Measurements from ENCODE around the gene TMEM50A.
"Not testable (repeated sequence)": the region's sequence is repeated elsewhere in the genome, so short reads cannot be mapped to it uniquely, and the experiment has no call there.

The TMEM50A gene

DNA sequence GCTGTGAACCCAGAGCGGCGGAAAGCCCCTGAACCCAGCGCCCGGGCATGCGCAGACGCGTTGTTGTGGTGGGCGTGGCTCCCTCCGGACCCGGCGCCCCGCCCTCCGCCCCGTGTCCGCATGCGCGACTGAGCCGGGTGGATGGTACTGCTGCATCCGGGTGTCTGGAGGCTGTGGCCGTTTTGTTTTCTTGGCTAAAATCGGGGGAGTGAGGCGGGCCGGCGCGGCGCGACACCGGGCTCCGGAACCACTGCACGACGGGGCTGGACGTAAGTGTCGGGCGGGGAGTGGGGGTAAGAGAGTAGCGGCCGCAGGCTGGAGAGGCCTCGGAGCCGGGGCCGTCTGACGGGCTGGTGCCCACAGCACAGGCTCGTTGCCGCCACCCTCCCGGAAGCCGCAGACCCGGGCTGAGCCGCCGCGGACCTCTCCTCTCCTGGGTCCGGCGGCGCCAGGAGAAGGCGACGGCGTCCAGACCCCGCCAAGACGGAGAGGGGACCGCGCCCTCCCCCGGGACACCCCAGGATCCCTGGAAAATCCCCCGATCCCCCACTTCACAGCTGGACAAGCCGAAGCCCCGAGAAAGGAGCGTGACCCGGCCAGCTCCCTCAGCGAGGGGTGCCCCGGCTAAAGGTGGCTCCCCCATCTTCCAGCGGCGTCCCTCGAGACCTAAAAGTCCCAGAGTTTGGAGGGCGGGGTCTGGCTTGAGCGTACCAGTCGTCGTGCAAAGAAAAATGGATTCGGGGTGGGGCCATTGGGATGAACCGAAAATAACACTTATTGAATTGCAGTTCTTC, at the start of gene TMEM50A:
TSS of gene TMEM50A (plus strand) at position 147 of the 794 bp plus-strand sequence. CDS start 2,153 bp downstream, outside the sequence.
- DNase-seq, result peak; percentile 63 to 92

- not testable (repeated sequence) for DNase-seq
These were observed 49.5 kb upstream of the TMEM50A start for GRCh38 chr1:25288573-25289101.

GRCh38 chr1:25290043-25290442, 48.1 kb upstream of the TMEM50A start:
- not testable (repeated sequence) for DNase-seq

- not testable (repeated sequence) for DNase-seq
These were observed 44.7 kb upstream of the TMEM50A start for GRCh38 chr1:25293426-25293825.

GRCh38 chr1:25294889-25295826, 43.0 kb upstream of the TMEM50A start:
- not testable (repeated sequence) for DNase-seq

- not testable (repeated sequence) for DNase-seq
These were observed 41.6 kb upstream of the TMEM50A start for GRCh38 chr1:25296501-25296900.

GRCh38 chr1:25300729-25301128, 37.4 kb upstream of the TMEM50A start:
- not testable (repeated sequence) for DNase-seq

GRCh38 chr1:25302330-25302729, 35.8 kb upstream of the TMEM50A start:
- not testable (repeated sequence) for DNase-seq

GRCh38 chr1:25304936-25305335, 33.2 kb upstream of the TMEM50A start:
- DNase-seq, result not testable (repeated sequence)

GRCh38 chr1:25308168-25308567, 30.0 kb upstream of the TMEM50A start:
- DNase-seq, result not testable (repeated sequence)

DNA sequence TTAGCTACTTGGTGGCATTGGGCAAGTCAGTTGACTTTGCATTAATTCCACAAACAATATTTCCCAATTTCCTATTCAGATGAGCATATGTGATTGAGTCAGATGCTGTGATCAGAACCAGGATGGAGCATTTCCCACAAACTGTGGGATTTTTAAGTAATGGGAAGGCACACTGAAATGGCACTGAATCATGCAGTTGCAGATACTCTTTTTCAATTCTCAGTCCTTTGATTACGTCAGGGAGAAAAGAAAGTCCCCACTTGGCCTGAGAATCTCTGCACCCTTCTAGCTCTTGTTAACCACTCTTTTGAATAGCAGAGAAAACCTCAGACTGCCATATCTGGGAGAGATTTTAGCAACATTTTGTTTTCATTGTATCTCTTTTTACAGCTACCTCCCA, 29.0 kb upstream of the TMEM50A start:
- DNase-seq, result not testable (repeated sequence)

DNA sequence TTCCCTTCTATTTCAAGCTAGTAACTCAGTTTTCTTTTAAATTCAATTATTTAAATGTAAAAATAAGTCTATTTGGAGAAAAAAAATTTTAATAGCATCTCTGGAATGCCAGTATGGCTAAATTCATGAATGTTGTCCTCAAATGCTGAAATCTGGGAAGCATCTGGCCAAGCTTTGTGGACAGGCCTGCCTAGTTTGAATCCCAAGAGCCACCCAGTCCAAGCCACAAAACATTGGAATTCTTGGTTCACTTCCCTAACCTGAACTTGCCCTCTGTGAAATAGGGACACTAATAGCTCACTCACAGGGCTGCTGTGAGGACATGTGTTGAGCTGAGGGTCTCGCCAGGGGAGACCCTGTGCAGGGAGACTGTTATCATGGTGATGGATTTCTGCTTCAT, 28.6 kb upstream of the TMEM50A start:
- not testable (repeated sequence) for DNase-seq

- DNase-seq, result not testable (repeated sequence)
These were observed 25.2 kb upstream of the TMEM50A start for GRCh38 chr1:25312806-25313470.

DNA sequence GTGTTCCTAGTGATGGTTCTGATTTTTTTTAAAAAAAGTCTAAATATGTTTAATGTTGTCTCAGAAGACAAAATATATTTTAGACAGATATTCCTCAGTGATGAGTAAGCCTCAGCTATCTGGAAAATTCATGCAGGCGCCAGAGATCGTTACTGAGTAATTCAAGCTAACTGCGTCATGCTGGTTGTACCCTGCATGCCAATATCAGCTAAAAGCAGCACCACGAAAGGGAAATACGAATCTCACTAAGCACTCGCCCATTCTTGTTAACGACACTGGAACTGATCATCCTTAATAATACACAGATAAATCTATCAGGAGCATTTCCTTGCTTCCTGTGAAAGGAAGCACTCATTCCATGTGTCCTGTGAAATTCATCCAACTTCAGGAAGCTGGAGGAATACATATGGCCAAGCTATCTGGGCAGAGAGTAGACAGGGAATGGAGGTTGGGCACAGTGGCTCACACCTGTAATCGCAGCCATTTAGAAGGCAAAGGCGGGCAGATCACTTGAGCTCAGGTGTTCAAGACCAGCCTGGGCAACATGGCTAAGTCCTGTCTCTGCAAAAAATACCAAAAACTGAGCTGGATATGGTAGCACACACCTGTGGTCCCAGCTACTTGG, 17.7 kb upstream of the TMEM50A start:
- DNase-seq, result not testable (repeated sequence)

DNA sequence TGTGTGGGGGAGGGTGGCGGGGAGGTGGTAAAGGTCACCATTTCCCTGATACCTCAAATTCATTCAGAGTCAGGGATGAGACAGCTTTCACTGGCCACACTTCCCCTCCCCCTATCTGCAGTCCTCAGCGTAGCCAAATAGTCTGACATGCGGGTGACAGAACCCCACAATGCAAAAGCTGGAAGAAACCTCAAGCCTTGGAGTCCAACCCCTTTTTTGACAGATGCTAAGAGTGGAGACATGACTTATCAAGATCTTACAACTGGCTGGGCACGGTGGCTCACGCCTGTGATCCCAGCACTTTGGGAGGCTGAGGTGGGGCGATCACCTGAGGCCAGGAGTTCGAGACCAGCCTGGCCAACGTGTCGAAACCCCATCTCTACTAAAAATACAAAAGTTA, 16.0 kb upstream of the TMEM50A start:
- not testable (repeated sequence) for DNase-seq

DNA sequence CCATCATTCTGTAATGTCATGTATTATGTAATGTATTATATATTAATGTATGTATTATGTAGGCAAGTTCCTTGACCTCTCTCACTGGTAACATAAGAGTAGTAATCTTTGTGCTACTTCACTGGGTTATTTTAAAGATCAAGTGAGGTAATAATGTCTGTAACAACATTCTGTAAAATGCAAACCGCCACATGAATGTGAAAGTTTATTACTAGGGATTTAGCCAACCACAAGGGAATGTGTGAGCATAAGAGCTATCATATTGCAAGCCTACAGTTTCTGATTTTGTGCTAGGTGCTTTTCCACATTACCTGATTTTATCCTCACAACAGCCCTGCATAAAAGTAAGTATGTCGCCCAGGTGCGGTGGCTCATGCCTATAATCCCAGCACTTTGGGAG, 13.7 kb upstream of the TMEM50A start:
- DNase-seq, result not testable (repeated sequence)

DNA sequence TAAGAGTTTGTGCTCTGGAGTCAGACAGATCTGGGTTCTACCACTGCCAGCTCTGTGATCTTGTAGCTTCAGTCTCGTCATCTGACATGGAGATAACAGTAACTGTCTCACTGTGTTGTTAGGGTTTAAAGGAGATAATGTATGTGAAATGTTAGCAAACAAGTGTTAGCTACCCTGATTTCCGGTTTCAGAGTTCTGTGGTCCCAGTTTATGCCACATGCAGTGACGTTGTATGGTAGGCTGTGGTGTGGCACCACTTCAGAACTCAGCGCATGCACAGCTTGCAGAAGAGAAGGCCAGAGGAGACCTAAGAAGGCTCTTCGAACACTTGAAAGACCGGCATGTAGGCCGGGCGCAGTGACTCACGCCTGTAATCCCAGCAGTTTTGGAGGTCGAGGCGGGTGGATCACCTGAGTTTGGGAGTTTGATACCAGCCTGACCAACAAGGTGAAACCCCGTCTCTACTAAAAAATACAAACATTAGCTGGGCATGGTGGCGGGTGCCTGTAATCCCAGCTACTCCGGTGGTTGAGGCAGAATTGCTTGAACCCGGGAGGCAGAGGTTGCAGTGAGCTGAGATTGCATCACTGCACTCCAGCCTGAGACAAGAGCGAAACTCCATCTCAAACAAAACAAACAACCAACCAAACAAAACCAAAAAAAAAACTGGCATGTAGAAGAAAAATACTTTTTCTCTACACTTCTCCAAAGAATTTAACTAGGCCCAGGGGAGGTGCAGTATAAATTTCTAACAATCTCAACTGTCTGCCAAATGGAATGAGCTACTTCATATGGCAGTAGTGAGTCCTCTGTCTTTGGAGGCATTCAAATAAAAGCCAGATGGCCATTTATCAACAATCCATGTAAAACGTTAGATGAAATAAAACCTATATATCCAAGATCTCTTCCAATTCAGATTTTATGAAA, 10.0 kb upstream of the TMEM50A start:
- DNase-seq, result not testable (repeated sequence)

DNA sequence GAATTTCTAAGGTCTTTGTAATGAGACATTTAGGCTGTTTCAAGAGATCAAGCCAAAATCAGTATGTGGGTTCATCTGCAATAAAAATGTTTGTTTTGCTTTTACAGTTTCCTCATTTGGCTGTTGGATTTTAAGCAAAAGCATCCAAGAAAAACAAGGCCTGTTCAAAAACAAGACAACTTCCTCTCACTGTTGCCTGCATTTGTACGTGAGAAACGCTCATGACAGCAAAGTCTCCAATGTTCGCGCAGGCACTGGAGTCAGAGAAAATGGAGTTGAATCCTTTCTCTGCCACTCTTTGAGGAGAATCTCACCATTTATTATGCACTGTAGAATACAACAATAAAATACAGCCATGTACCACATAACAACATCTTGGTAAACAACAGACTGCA, 9.3 kb upstream of the TMEM50A start:
- not testable (repeated sequence) for DNase-seq

- DNase-seq, result not testable (repeated sequence)
These were observed 8.8 kb upstream of the TMEM50A start for GRCh38 chr1:25329336-25329735.

DNA sequence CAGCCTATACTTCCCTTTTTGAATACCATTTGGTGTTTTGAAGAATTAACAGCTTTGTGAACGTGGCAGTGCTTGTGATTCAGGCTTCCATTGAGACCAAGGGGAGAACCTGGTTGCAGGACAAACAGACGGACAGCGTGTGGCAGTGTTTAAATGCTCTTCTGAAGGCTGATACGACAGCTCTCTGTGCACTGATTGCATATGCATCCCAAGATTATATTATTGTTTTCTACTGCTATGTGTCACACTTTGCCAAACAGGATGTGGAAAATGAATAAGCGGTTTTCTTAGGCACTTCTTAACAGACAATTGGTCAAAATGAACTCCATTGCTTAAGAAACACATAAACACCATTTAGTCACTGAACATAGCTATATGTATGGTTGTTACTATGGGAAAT, 8.2 kb upstream of the TMEM50A start:
- DNase-seq, result not testable (repeated sequence)

DNA sequence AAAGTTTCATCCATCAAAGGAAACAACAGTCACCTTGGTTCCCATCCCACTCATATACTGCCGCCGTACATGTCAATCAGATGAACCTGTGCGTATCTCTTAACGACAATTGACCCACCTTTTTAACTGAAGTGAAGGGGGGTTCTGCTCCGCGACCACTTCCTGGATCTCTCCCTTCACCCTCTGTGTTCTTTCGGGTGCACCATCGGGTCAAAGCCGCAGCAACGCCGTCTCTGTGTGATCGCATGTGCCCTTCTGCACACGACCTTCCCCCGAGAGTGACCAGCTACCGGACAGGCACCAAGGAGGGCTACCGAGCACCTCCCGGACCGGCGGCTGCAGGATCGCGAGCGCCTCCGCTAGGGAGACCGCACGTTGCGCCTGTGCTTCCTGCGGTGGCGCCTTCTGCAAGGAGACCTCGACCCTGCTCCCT, 1.2 kb upstream of the TMEM50A start:
- not testable (repeated sequence) for DNase-seq
